GM20431 (cell line): ENCODE measurements around the gene BMP10.

ENCODE experiments used
- in situ Hi-C: fragments of 300-500 bp; cut with MseI, MboI; formaldehyde crosslinking; loops from one replicate; pipeline ENCODE4 v1.15.0; 2020; ENCODE audit warnings: low sequenced_read_pairs; ENCODE audit not compliant: unreplicated experiment

The BMP10 gene

DNA sequence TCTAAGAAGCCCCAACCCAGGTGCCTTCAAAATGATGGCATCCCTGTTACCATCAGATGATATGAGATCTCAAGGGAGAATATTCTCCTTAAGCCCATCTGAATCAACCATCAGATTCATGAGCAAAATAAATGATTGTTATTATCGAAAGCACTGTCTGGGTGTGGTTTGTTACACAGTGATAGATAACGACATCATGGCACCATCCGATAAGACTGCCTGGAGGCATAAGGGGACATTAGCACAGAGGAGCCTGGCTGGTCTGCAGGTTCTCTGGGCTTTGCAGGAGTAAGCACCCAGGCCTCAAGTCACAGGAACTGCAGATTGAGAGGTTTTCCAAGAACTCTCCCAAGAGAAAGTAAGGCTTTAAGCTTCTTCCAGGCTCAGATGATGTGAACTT is 15.6 kb downstream of the BMP10 start:
- in situ Hi-C loops: no loop called here

DNA sequence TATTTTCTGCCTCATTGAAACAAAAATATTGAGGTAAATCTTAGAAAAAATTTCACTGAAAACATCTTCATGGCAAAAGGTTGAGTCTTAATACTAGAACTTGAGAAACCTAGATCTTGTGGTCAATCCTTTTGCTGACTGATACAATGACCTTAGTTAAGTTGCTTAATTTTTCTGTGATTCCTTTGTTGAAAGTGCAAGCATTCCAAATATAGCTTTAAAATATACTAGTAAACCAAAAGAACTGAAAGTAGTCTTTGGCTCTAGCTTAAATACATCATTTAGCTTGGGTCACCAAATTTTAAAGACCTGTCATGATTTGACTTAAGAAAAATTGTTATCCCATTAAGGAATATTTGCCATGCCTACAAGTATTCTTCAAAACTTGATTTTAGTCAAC is 16.7 kb downstream of the BMP10 start:
- in situ Hi-C loops: no loop called here

DNA sequence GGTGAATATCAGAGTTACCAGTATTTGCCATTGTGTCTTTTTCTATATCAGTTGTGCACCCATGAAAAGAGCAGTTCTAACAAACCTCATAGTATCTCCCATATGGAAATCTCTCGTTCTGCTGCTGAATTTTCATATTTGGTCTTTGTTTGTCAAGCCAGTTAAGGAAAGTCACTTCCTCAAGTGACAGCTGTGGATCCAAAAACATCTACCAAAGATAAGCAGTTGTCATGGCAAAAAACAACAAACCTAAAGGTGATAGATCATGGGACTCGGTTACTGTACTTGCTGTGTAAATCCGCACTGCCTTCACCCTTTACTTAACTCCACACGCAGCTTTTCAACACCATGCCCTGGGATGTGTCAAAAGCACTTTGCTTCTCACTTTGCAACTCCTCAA is 17.3 kb downstream of the BMP10 start:
- in situ Hi-C loops: no loop called here

DNA sequence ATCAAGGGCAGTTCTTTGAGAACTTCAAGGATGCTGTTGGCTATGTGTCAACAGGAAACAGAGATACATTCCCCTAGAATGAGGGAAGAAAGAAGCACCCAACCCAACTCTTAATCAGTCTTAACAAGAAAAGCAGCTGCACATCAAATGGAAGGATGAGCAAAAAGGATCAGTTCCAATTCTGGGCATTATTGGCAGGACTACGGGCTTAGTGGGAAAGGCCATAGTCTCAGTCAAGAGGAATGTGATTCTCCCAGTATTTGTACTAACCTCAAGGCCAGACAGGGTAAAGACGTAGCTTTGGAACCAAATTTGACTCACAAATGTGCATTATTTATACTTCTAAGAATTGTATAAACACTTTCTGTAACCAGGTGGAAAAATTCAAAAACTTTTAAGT is 18.2 kb downstream of the BMP10 start:
- in situ Hi-C loops: no loop called here

DNA sequence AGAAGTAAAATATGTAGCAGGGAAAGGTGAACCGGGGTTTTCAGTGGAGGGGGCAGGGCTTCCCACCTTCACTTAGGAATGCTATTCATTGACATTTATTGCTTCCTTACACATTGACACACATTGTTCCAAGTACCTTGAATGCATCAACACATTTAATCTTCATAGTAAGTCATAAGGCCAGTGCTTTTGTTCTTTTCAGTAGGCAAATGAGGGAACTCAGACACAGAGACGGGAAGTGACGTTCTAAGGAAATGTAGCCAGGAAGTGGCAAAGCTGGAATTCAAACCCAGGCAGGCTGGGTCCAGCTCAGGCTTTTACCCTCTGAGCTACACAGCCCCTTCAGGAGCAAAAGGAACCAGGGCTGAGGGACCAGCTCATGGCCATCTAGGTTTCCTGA is 20.7 kb downstream of the BMP10 start:
- in situ Hi-C loops: no loop called here

DNA sequence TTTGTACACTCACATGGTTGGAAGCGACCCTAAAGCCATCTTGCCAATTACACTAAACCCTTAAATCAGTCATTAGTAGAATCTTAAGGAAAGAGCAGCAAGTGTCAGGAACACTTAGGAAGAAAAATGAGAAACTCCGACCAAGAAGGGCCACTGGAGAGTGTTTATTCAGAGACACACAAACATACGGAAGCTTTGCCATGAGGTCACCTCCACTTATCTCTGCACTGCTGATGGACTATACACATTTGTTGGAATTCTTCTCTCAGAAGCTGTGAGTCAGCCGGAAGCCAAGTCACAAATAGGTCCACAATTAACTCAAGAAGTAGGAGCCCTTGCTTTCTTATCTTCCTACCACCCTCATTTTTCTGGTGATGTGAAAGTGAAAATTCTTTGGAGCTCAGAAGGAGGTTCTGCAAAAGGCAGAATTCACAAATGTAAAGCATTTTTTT is 21.6 kb downstream of the BMP10 start:
- in situ Hi-C loops: no loop called here

DNA sequence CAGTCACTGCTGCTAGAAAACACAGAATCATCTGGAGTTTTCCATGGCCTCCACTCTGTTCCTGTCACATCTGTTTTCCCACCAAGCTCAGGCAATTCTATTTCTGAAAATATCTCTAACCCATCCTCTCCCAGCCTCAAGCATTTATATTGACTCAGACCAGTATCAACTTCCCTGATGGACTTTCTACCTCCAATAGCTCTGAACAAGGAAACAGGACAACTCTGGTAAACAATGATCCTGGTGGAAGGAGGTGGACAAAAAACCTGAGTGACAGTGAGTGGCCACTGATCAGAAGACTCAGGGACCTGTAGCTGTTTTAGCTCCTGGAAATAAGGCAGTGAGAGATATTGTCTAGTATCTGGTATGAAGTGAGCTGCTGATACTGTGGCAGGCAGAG is 23.4 kb downstream of the BMP10 start:
- in situ Hi-C loops: no loop called here

DNA sequence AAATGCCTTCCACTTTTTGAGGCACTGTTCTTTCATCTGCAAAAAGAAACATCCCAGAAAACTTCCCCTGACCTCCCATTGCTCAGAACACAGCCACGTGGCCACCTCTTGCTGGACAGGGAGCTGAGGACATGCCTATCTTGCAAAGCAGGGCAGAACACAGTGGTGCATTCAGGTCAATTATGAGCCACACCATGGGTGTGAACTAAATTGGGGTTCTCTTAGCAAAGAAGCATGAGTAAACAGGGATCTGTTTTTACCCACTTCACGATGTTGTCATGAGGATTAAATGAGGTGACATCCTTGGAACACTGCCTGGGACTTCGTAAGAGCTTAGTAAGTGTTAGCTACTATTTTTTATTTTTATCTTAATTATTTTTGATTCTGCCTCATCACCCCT is 25.1 kb downstream of the BMP10 start:
- in situ Hi-C loops: no loop called here

DNA sequence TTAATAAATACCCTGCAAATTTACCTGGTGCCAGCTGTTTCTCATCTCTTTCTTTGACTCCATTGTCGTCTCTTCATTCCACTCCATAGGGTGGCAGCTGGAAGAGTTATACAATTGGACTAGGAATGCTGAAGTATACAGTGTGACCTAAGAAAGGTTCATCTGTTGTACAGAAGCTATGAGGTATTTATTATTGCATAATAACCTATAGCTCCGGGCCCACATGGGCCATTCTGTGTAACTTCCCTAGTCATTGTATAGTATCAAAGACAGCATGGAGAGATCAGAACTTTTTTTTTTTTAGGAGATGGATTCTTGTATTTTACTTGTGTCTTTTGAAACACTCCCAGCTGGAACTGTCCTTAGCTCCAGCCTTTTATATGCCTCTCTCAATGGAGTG is 26.2 kb downstream of the BMP10 start:
- in situ Hi-C loops: no loop called here

DNA sequence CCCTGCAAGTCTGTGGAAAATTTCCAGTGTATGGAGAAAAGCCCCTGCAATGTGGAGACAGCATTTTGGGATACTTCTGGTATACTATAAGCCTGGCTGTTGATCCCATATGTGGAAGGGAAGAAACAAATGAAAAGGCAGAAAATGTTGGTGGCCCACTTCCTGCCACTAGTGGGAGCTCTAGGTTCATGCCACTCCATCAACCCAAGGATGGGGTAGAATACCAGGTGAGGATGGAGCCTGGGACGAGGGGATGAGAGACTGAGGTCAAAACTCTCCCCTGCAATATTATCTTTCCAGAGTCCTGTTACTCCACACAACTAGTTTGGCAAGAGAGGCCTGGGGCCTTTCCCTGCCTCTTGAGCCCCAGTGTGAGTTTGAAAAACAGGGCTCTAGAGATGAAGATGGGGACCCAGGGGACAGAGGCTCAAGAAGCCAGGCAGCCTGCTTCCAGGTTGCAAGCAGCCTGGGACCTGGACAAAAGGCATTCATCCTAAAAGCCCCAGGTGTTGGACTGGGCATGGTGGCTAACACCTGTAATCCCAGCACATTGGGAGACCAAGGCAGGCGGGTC is 31.9 kb downstream of the BMP10 start:
- in situ Hi-C loops: no loop called here

DNA sequence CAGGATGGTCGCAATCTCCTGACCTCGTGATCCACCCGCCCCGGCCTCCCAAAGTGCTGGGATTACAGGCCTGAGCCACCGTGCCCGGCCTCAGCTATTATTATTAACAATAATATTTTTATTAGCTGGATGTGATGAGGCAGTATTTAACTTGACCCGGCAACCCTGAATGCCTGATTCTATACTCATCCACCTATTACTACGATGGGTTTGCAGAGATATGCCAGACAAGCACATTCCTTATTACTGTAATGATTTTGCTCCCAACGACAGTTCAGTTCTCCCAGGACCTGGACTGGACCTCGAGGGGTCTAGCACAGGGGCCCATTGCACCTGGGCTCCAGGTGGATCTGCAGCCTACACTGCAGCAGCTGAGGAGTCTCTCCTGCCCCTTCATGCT is 32.6 kb downstream of the BMP10 start:
- in situ Hi-C loops: no loop called here

DNA sequence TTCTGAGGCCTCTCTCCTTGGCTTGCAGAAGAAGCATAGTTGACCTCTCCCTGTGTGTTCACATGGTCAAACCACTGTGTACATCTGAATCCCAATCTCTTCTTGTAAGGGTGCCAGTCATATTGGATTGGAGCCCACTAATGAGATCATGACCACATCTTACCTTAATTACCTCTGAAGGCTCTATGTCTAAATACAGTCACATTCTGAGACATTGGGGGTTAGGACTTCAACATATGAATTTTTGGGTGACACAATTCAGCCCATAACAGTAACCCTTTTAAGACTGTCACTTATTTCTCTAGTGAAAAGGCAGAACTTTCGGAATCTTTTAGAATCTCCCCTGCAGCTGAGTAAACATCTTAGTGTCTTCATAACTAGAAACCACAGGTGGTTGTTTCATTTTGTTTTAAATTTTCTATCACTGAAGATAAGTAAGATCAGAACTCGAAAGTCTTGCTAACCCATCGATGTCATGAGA is 33.3 kb downstream of the BMP10 start:
- in situ Hi-C loops: no loop called here

DNA sequence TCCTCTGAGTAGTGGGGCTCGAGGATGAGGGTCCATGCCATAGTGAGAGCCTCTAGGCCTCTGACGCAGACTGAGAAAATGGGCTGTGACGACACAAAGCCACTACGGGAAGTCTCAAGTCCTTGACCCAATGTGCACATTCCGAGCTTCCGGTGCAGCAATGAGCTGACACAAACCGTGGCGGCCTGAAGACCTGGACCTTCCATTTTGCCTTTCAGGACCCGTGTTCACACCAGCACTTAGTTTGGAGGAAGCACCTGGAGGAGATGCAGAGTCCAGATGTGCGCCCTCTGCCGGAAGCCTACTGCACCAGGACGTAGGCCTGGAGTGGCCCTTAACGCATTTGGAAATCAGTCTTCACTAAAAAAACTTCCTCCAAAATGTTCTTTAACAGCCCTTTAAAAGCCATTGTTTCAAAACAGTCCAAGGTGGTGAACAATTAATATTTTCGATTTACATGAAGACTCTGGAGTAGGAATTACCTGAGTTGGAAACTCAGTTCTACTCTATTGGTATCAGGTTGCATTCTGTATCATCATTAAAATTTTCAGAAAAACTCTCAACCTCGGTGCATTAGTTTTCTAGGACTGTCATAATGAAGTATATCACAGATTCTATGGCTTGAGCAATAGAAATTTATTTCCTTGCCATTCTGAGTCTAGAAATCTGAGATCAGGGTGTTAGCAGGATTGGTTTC is 33.9 kb downstream of the BMP10 start:
- in situ Hi-C loops: no loop called here

DNA sequence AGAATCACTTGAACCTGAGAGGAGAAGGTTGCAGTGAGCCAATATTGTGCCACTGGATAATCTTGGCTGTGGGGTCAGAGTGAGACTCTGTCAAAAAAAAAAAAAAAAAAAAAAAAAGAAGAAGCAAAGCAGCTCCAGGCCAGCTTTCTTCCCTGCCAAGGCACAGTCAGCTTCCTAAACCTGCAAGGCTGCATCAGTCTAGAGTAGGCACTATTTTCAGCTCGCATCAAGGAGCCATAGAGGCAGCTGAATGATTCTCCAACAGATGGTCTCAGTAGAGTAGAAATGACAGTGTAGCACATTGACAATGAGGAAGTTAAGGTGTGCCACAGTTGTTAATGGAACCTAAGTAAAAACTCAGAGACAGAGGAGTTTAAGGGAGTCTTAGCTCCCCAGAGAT is 35.6 kb downstream of the BMP10 start:
- in situ Hi-C loops: no loop called here

DNA sequence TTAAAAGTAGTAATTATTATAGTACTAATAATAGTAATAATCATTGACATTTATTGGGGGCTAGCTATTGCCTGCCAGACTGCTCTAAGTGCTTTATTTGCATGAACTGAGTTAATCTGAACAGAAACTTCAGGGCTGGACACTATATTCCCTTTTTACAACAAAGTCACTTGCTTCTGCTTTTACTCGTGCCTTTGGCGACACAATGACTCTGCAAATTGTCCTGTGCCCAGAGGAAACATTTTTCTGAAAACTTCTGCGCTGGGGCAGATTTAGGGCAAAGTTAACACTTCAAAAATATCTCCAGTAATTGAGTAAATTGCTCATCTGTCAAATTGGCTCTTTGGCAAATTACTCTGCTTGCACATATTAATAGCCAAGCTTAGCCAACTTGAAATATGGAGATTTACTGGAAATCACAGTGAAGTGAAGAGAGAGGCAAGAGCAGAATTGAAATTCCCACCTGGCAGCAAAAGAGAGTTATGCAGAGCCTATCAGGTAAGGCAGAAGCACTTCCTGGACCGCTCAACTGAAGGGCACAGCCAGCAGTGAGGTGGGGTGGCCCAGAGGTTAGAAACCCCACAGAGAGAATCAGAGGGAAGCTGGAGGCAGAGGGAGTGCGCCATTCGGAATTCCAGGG is 36.3 kb downstream of the BMP10 start:
- in situ Hi-C loops: no loop called here

DNA sequence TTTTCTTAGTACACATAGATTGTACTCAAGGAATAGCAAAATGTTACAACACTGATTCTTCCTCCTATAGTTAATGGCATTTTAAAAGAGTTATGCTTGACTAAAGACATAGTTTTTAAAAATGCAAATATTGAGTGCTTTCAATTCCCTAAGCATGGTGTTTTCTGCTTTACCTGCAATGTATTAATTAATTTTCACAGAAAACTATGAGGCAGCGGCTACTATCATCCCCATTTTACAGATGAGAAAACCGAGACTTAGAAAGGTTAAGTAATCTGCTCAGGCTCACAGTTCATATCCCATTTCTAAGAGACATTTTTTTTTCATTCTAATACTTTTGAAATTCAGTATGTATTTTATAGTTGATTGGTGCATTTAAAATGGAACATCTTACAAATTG is 38.0 kb downstream of the BMP10 start:
- in situ Hi-C loops: no loop called here

DNA sequence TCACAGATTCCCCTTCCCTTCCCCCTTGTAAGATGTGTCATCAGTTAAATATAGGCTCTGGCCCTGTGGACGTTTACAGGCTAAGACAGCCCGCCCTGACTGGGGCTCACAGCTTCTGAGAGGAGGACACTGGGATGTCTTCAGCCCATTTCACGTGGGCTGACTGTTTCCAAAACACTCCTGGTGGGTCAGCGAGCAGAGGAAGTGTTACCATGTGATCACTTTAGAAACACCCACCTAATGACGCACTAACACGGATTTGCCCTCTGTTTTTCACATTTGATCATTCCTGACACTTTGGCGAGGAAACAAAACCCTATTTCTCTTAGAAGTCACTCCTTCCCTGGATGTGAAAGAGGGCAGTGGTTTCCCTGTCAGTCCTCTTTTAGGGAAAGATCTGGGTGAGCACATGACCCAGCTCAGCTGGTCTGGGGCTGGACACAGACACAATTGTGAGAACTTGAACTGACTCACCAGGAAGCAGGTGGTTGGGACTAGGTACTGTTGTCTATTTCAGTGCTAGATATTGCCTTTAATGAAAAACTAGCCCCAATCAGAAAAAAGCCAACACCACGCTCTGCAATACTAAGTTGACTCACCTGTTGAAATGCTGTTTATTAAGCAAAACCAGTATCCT is 38.8 kb downstream of the BMP10 start:
- in situ Hi-C loops: no loop called here

DNA sequence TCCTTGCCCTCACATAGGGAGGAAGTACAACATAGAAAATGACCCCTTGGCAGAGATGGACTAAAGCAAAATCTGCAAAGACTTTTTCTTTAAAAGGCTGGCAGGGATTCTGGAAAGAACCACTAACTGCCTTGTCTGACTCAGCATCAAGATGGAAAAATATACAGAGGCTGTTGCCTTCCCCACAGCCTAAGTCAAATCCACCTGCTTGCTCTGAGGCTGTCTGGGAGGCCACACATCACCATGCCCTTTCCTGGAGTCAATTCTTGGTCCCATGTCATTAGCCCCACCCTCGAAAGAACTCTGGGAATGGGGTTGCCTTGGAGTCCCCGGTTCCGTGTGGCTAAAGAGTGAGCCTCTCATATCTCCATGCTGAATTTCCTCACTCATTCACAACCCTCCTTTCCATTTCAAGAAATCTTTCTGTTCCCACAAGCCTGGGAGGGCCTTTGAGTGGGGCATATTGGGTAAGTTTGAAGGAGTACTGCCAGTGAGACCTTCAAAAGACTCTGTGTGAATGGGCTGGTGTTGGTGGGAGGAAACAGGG is 39.4 kb downstream of the BMP10 start:
- in situ Hi-C loops: no loop called here

DNA sequence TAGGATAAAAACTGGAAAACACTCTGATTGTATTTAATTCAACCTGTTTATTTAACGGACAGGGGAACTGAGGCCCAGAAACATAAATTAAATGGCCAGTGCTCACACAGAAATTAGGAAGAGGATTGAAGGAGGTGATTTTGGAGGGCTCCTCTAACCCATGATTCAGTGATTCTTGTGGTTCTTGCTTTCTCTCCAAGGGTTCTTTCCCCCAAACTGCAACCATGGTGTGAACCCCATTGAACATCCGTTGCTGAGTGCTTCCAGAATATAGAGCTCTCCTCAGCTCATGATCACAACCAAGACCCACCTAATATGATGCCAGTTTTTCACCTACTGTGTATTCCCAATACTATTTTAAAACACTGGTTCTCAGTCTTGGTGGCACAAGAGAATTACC is 41.4 kb downstream of the BMP10 start:
- in situ Hi-C loops: no loop called here

DNA sequence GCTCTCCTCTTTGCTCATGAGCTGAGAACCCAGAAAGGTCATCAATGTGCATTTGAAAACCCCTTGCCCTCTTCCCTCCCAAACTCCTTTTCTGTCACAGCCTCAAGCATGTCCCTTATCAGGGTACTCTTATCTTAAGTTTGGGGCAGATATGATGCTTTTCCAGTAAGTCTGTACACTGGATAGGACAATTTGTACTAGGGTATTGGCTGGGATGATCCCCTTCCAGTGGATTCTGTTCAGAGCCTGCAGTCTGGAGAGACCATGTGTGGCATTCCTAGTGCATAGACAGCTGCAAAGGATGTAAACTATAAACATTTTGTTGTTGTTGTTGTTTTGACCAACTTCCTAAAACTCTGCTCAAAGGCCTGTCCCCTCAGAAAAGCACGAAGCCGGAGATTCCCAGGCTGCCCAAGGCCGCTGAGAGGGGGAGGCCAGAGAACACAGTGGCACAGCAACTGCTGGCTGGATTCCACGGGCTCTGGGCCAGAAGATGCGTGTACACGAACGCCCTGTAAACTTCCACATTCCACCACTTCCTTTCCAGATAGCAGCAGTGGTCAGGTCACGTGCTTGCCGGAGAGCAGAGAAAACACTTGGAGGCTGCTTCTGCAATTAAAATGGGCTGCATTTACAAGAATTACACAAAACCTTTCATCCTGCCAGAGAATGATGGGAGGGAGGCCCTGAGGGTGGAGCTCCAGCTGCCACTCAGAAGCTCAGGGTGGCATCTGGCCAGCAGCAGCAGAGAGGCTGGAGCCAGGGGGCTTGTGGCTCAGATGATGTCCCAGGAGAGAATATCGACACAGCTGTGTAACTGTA is 42.1 kb downstream of the BMP10 start:
- in situ Hi-C loops: no loop called here
